Keratinocyte (primary cell): ENCODE results near the gene UTY. TPM values are rescaled to one million over a fixed set of nuclear protein-coding genes. Genes with fewer than 3 reads are reported as not detected.

Experiments
- DNase-seq: peaks from one replicate; pipeline ENCODE4 v3.0.0-alpha.2; 2011; ENCODE audit warnings: low read depth, missing footprints, low spot score
- FAIRE-seq: peaks from 2 replicates; lab custom pipeline; 2011; peaks lifted over from hg19 to GRCh38; lab: Jason Lieb, UNC
- H2AFZ ChIP-seq: 2 replicates; pipeline ENCODE4 v1.6.0; 2012; ENCODE audit warnings: low read length, control low read depth, inconsistent platforms; ENCODE audit not compliant: control insufficient read depth
- H3K27ac ChIP-seq: 2 replicates; pipeline ENCODE4 v1.5.1; 2011; ENCODE audit warnings: low read length; ENCODE audit not compliant: control insufficient read depth, insufficient read depth
- H3K27me3 ChIP-seq: 3 replicates; pipeline ENCODE4 v1.6.0; 2011; ENCODE audit warnings: low read length; ENCODE audit not compliant: control insufficient read depth, insufficient read depth; ENCODE audit errors: extremely low read depth
- H3K36me3 ChIP-seq, 2 experiments: 2 replicates in 1 of 2; 3 replicates in 1 of 2; pipeline ENCODE4 v1.5.1; 2011; ENCODE audit warnings: low read length in 2 of 2, mild to moderate bottlenecking in 1 of 2; ENCODE audit not compliant: control insufficient read depth in 2 of 2, insufficient read depth in 2 of 2; ENCODE audit errors: extremely low read depth in 1 of 2
- H3K4me1 ChIP-seq: 3 replicates; pipeline ENCODE4 v1.5.1; 2011; ENCODE audit warnings: low read length; ENCODE audit not compliant: control insufficient read depth, insufficient read depth; ENCODE audit errors: extremely low read depth
- H3K4me2 ChIP-seq: 3 replicates; pipeline ENCODE4 v1.6.0; 2011; ENCODE audit warnings: low read depth, low read length; ENCODE audit not compliant: control insufficient read depth, insufficient read depth; ENCODE audit errors: extremely low read depth
- H3K4me3 ChIP-seq, 3 experiments: fragments of 200-600 bp in 1 of 3; sonication (generic) in 1 of 3; 2 replicates in 2 of 3; 3 replicates in 1 of 3; pipeline ENCODE4 v1.5.1; 2011 to 2016; ENCODE audit warnings: low read length in 3 of 3, mild to moderate bottlenecking in 3 of 3, control low read depth in 2 of 3, inconsistent platforms in 1 of 3, low read depth in 1 of 3, mixed read lengths in 1 of 3, mixed run types in 1 of 3, moderate library complexity in 1 of 3; ENCODE audit not compliant: control insufficient read depth in 2 of 3, insufficient read depth in 2 of 3; ENCODE audit errors: extremely low read depth in 1 of 3
- H3K79me2 ChIP-seq: 2 replicates; pipeline ENCODE4 v1.6.0; 2012; ENCODE audit warnings: low read length; ENCODE audit not compliant: control insufficient read depth, insufficient read depth
- H3K9ac ChIP-seq: 3 replicates; pipeline ENCODE4 v1.6.0; 2011; ENCODE audit warnings: low read length; ENCODE audit not compliant: control insufficient read depth, insufficient read depth; ENCODE audit errors: extremely low read depth
- H3K9me1 ChIP-seq: 3 replicates; pipeline ENCODE4 v1.6.0; 2011; ENCODE audit warnings: low read length; ENCODE audit not compliant: control insufficient read depth, insufficient read depth; ENCODE audit errors: extremely low read depth
- H3K9me3 ChIP-seq: 2 replicates; pipeline ENCODE4 v1.5.1; 2012; ENCODE audit warnings: low read depth, low read length; ENCODE audit not compliant: control insufficient read depth
- H4K20me1 ChIP-seq: 3 replicates; pipeline ENCODE4 v1.6.0; 2011; ENCODE audit warnings: low read length; ENCODE audit not compliant: control insufficient read depth, insufficient read depth; ENCODE audit errors: extremely low read depth
- CTCF ChIP-seq, 3 experiments: IDR thresholded peaks in 1 of 3; conservative IDR thresholded peaks in 1 of 3; optimal IDR thresholded peaks in 1 of 3; 2 replicates in 2 of 3; 3 replicates in 1 of 3; pipeline versions ENCODE3 to v1.5.1; 2011; ENCODE audit warnings: low read length in 3 of 3, mild to moderate bottlenecking in 3 of 3, moderate library complexity in 2 of 3, control low read depth in 1 of 3, inconsistent platforms in 1 of 3; ENCODE audit not compliant: insufficient read depth in 2 of 3; ENCODE audit errors: extremely low read depth in 1 of 3
- EZH2 ChIP-seq: IDR thresholded peaks from one replicate; pipeline ENCODE4 v1.6.1; 2012; ENCODE audit warnings: inconsistent platforms, mild to moderate bottlenecking, low read length, moderate library complexity
- dilution Hi-C: fragments of 300-500 bp; cut with MboI; formaldehyde crosslinking; loops from one replicate; pipeline ENCODE4 v1.7.0; 2020; ENCODE audit warnings: low sequenced_read_pairs; ENCODE audit not compliant: extremely low pct_ligation_motif_present
- polyA plus RNA-seq, 5 experiments: library from polyadenylated mRNA; depleted of rRNA in 3 of 5; stranded (reverse) in 3 of 5; stranded (forward) in 1 of 5; unstranded in 1 of 5; fragments of >200 nt; gene quantifications; 1 replicate in 1 of 5; 2 replicates in 3 of 5; 3 replicates in 1 of 5; pipeline versions ENCODE4 v1.2.1 to v1.2.3, GENCODE V29; 2011 to 2012; ENCODE audit warnings: missing spikeins in 2 of 5, low read depth in 1 of 5, low replicate concordance in 1 of 5

UTY gene
- polyA plus RNA-seq, 1 donor (not counting 4 experiments of a cell fraction or from before 2014, with no cell fraction given): not detected

DNA sequence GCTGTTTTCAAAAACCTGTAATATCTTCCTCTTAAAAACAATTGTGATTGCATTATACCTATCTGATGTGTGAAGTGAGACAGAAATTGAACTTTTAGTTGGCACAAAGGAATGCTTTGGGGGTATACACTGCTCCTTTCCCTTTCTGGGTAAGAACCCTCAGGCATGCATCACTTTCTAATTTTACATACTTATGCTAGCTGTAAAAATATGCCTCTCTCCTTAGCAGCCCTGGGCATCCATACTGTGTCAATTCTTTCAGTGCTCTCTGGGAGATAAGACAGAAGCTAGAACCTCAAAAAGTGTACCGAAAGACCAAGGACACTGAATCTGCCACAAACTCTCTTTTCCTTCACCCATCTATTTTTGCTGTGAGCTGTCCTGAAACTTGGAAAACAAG lies 246.7 kb downstream of the UTY start:
- dilution Hi-C loops: no loop called here
- FAIRE-seq: no peak

DNA sequence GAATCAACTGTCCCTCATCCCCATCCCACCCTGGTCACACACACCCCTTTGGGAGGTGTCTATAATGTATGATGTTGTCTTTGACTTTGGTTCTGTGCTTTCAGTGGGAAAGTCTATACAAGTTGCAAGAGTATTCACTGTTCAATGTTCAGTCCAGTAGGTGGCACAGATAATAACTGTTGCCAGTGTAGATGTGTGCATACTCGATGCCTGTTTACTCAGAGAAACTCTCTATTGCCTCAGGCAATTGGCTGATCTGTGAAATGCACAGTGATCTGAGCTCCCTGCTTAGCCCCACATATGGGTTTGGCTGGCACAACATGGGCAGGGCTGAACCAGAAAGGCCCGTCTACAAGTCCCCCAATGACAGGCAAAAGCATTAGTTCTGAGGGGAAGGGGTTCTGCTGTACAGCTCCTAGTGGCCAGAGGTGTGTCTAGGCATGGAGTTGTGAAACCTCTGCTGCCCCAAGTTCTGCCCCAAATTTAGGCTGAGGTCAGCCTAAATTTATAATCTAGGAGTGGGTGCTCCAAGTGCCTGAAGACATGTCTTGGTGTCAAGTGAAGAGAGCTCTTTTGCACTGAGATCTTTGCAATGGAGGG lies 252.4 kb downstream of the UTY start:
- no peak overlapping the region for H3K4me3 ChIP-seq
- TF ChIP-seq EZH2 (no peak), CTCF (optimal IDR thresholded peaks at IDR 0.05 in 1 of 3, IDR thresholded peaks at IDR 0.05 in 1 of 3, conservative IDR thresholded peaks at IDR 0.05 in 1 of 3; ENCODE audit: extremely low read depth in 1 of 3, insufficient read depth in 2 of 3, low read length in 3 of 3) (no peak)
- no peaks in the 10 kb centered on the region for H3K9me3 ChIP-seq
- H3K79me2 ChIP-seq: no peaks in the 10 kb centered on the region
- no peak overlapping the region for H3K9ac ChIP-seq
- no peaks in the 10 kb centered on the region for H4K20me1 ChIP-seq
- DNase-seq (no peak), FAIRE-seq (no peak)
- H3K27ac ChIP-seq: no peak overlapping the region
- no peaks in the 10 kb centered on the region for H3K9me1 ChIP-seq
- H2AFZ ChIP-seq: no peak overlapping the region
- H3K4me1 ChIP-seq: no peaks in the 10 kb centered on the region
- dilution Hi-C loops: no loop called here
- no peaks in the 10 kb centered on the region for H3K36me3 ChIP-seq
- H3K27me3 ChIP-seq: no peaks in the 10 kb centered on the region
- H3K4me2 ChIP-seq: no peak overlapping the region

More for the DNA sequence above, 246.7 kb downstream of the UTY start:
- H4K20me1 ChIP-seq: no peaks in the 10 kb centered on the region
- DNase-seq: no peak
- no peaks in the 10 kb centered on the region for H3K4me1 ChIP-seq
- no peak overlapping the region for H3K4me2 ChIP-seq
- no peak overlapping the region for H3K4me3 ChIP-seq
- no peaks in the 10 kb centered on the region for H3K36me3 ChIP-seq
- no peaks in the 10 kb centered on the region for H3K27me3 ChIP-seq
- H2AFZ ChIP-seq: no peak overlapping the region
- no peak overlapping the region for H3K9ac ChIP-seq
- no peaks in the 10 kb centered on the region for H3K9me3 ChIP-seq
- H3K79me2 ChIP-seq: no peaks in the 10 kb centered on the region
- no peak overlapping the region for H3K27ac ChIP-seq
- TF ChIP-seq CTCF (optimal IDR thresholded peaks at IDR 0.05 in 1 of 3, IDR thresholded peaks at IDR 0.05 in 1 of 3, conservative IDR thresholded peaks at IDR 0.05 in 1 of 3; ENCODE audit: extremely low read depth in 1 of 3, insufficient read depth in 2 of 3, low read length in 3 of 3): no peak
- no peak for TF ChIP-seq EZH2
- H3K9me1 ChIP-seq: no peaks in the 10 kb centered on the region
